ENCODE data around the gene RPL15. TPM values are rescaled to one million over a fixed set of nuclear protein-coding genes. Genes with fewer than 3 reads are reported as not detected.

RPL15 gene
- total and polyA plus RNA-seq, 2 of the 13 experiments (the other 11 are each of a cell fraction or from before 2014, with no cell fraction given): 1,297 to 3,693 TPM

- WGBS (ENCODE audit: low lambda C conversion rate): 94% methylated on average over 8 of the region's 8 CpGs
- intact Hi-C loops (cut with micrococcal nuclease; ENCODE audit: unreplicated experiment): no loop called here
Measured at GRCh38 chr3:23894254-23895061, 22.5 kb upstream of the RPL15 start.

More at GRCh38 chr3:23894254-23895061, 22.5 kb upstream of the RPL15 start:
- Histone ChIP-seq H3K4me2 (ENCODE audit: low read depth, low read length) (no peak overlapping the region), H3K4me3 (replicated peaks in 1 of 3; ENCODE audit: insufficient read depth in 1 of 3, low read depth in 2 of 3, low read length in 3 of 3) (no peak overlapping the region), H3K36me3 (replicated peaks in 1 of 2; ENCODE audit: control insufficient read depth in 1 of 2, insufficient read depth in 2 of 2, low read length in 2 of 2) (peaks cover 6 to 30% of the 10 kb centered on the region in 2 experiments), H3K27ac (ENCODE audit: extremely low read length, insufficient read depth, low read length) (no peak overlapping the region), H4K20me1 (ENCODE audit: insufficient read depth, low read length) (no peaks in the 10 kb centered on the region), H3K4me1 (ENCODE audit: insufficient read depth, low read length) (no peaks in the 10 kb centered on the region), H2AFZ (ENCODE audit: low read length) (no peak overlapping the region), H3K9me3 (ENCODE audit: low read length) (no peaks in the 10 kb centered on the region), H3K79me2 (ENCODE audit: insufficient read depth, low read length) (no peaks in the 10 kb centered on the region), H3K27me3 (ENCODE audit: control insufficient read depth in 1 of 2, insufficient read depth in 2 of 2, low read length in 2 of 2) (no peaks in the 10 kb centered on the region), H3K9ac (ENCODE audit: insufficient read depth, low read depth, low read length) (no peak overlapping the region)
- POLR2A ChIA-PET: no interaction called here
- CTCF ChIA-PET (ENCODE audit: low intra/inter-chr PET ratio, low total read pairs): no interaction called here
- in situ Hi-C loops (cut with HindIII; ENCODE audit: extremely low pct_ligation_motif_present, low pct_unique_long_range_greater_than_20kb): no loop called here
- FAIRE-seq (no peak), ATAC-seq (peak; percentile 28), DNase-seq (ENCODE audit: low spot score) (no peak)
- BruUV-seq (replicated peaks): no TSS peak
- no peak for TF ChIP-seq IRF9 (CRISPR knock-in tag; IDR thresholded peaks at IDR 0.05; ENCODE audit: borderline replicate concordance)
- TF ChIP-seq PCBP1 (IDR thresholded peaks at IDR 0.05; ENCODE audit: borderline replicate concordance, low read depth, low read length): no peak
- no peak for TF ChIP-seq SCMH1 (CRISPR knock-in tag; IDR thresholded peaks at IDR 0.05; ENCODE audit: borderline replicate concordance)
- TF ChIP-seq ZNF609 (CRISPR knock-in tag; IDR thresholded peaks at IDR 0.05; ENCODE audit: borderline replicate concordance): no peak
- no peak for TF ChIP-seq KLF15 (CRISPR knock-in tag; IDR thresholded peaks at IDR 0.05; ENCODE audit: borderline replicate concordance)
- TF ChIP-seq RXRA (CRISPR knock-in tag; IDR thresholded peaks at IDR 0.05): no peak
- TF ChIP-seq MAZ (IDR thresholded peaks at IDR 0.05; ENCODE audit: borderline replicate concordance, low read depth, low read length): no peak
- TF ChIP-seq MAZ (CRISPR knock-in tag; IDR thresholded peaks at IDR 0.05; ENCODE audit: low read depth): no peak
- TF ChIP-seq RNF2 (conservative IDR thresholded peaks at IDR 0.05; ENCODE audit: low read depth): no peak
